HL-60 (cell line): ENCODE results near the gene SNU13.
"Not testable (repeated sequence)": the region's sequence is repeated elsewhere in the genome, so short reads cannot be mapped to it uniquely, and the experiment has no call there.

Experiments used
- DNase-seq, 2 experiments: peaks; one replicate each; pipeline ENCODE4 v3.0.0-alpha.2; 2010 to 2020; ENCODE audit warnings: low read depth in 1 of 2, low spot score in 1 of 2
- H3K27ac ChIP-seq: fragments of 250-450 bp; sonication (Bioruptor Pico); replicated peaks from 2 replicates; pipeline ENCODE4 v1.5.1; 2020; ENCODE audit warnings: mild to moderate bottlenecking, moderate library complexity
- H3K27me3 ChIP-seq: fragments of 250-450 bp; sonication (Bioruptor Pico); 2 replicates; pipeline ENCODE4 v1.5.1; 2021; ENCODE audit warnings: mild to moderate bottlenecking, moderate library complexity; ENCODE audit not compliant: insufficient read depth, poor library complexity, severe bottlenecking
- H3K4me3 ChIP-seq: replicated peaks from 2 replicates; pipeline ENCODE4 v1.5.1; 2011; ENCODE audit warnings: mild to moderate bottlenecking, control low read depth, low read length; ENCODE audit not compliant: insufficient read depth
- CTCF ChIP-seq: IDR thresholded peaks from one replicate; pipeline ENCODE4 v1.5.1; 2011; ENCODE audit warnings: low read length, control low read depth, inconsistent platforms; ENCODE audit not compliant: insufficient read depth
- GABPA ChIP-seq: IDR thresholded peaks from 2 replicates; pipeline ENCODE4 v1.6.1; 2012; ENCODE audit warnings: low read depth
- POLR2AphosphoS5 ChIP-seq: IDR thresholded peaks from 2 replicates; pipeline ENCODE4 v1.6.1; 2012; ENCODE audit warnings: low read depth
- SPI1 ChIP-seq: IDR thresholded peaks from 2 replicates; pipeline ENCODE4 v1.6.1; 2012; ENCODE audit warnings: low read depth, mild to moderate bottlenecking, borderline replicate concordance
- TF ChIP-seq, protein P1 (sequence below): IDR thresholded peaks from 2 replicates; pipeline ENCODE4 v1.6.1; 2012; ENCODE audit warnings: low read depth; ENCODE audit not compliant: insufficient replicate concordance

The SNU13 gene

DNA sequence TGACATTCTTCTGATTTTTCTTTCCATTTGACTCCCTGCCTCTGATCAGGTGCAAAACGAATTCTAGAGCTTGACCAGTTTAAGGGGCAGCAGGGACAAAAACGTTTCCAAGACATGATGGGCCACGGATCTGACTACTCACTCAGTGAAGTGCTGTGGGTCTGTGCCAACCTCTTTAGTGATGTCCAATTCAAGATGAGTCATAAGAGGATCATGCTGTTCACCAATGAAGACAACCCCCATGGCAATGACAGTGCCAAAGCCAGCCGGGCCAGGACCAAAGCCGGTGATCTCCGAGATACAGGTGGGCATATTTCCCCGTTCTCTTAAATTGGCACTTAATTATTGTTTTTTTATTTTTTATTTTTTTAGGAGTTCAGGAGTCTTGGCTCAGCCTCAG is 52.2 kb downstream of the SNU13 start:
- TF ChIP-seq, protein P1, sequence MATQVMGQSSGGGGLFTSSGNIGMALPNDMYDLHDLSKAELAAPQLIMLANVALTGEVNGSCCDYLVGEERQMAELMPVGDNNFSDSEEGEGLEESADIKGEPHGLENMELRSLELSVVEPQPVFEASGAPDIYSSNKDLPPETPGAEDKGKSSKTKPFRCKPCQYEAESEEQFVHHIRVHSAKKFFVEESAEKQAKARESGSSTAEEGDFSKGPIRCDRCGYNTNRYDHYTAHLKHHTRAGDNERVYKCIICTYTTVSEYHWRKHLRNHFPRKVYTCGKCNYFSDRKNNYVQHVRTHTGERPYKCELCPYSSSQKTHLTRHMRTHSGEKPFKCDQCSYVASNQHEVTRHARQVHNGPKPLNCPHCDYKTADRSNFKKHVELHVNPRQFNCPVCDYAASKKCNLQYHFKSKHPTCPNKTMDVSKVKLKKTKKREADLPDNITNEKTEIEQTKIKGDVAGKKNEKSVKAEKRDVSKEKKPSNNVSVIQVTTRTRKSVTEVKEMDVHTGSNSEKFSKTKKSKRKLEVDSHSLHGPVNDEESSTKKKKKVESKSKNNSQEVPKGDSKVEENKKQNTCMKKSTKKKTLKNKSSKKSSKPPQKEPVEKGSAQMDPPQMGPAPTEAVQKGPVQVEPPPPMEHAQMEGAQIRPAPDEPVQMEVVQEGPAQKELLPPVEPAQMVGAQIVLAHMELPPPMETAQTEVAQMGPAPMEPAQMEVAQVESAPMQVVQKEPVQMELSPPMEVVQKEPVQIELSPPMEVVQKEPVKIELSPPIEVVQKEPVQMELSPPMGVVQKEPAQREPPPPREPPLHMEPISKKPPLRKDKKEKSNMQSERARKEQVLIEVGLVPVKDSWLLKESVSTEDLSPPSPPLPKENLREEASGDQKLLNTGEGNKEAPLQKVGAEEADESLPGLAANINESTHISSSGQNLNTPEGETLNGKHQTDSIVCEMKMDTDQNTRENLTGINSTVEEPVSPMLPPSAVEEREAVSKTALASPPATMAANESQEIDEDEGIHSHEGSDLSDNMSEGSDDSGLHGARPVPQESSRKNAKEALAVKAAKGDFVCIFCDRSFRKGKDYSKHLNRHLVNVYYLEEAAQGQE = no peak
- no peak for TF ChIP-seq SPI1
- no peak for TF ChIP-seq POLR2AphosphoS5
- Histone ChIP-seq H3K27ac (no peak overlapping the region), H3K27me3 (no peaks in the 10 kb centered on the region), H3K4me3 (no peak overlapping the region)
- no peak for DNase-seq

GRCh38 chr22:41634610-41635009 is 54.1 kb downstream of the SNU13 start:
- H3K27me3 ChIP-seq, H3K27ac ChIP-seq, H3K4me3 ChIP-seq, DNase-seq: not testable (repeated sequence)

DNA sequence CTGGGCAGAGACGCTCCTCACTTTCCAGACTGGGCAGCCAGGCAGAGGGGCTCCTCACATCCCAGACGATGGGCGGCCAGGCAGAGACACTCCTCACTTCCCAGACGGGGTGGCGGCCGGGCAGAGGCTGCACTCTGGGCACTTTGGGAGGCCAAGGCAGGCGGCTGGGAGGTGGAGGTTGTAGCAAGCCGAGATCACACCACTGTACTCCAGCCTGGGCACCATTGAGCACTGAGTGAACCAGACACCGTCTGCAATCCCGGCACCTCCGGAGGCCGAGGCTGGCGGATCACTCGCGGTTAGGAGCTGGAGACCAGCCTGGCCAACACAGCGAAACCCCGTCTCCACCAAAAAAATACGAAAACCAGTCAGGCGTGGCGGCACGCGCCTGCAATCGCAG is 57.1 kb downstream of the SNU13 start:
- not testable (repeated sequence) for H3K27ac ChIP-seq, H3K4me3 ChIP-seq, DNase-seq, H3K27me3 ChIP-seq

- not testable (repeated sequence) for H3K27ac ChIP-seq, H3K27me3 ChIP-seq, DNase-seq, H3K4me3 ChIP-seq
Observed at GRCh38 chr22:41631115-41631514, 57.6 kb downstream of the SNU13 start.

GRCh38 chr22:41625577-41625976 is 63.1 kb downstream of the SNU13 start:
- Histone ChIP-seq H3K27me3 (no peaks in the 10 kb centered on the region), H3K27ac (no peak overlapping the region), H3K4me3 (no peak overlapping the region)
- DNase-seq = no peak
- TF ChIP-seq POLR2AphosphoS5 (no peak), SPI1 (no peak), GABPA (no peak), CTCF (no peak)
- TF ChIP-seq, protein P1 = no peak
